Fibroblast of pulmonary artery (primary cell): ENCODE measurements around the gene CLDN34.

Experiments used
- DNase-seq: peaks from one replicate; pipeline ENCODE4 v3.0.0-alpha.2; 2010; ENCODE audit warnings: low read depth
- H3K4me3 ChIP-seq: replicated peaks from 2 replicates; pipeline ENCODE4 v1.5.1; 2011; ENCODE audit warnings: low read depth, mild to moderate bottlenecking, control low read depth, low read length, moderate library complexity
- TF ChIP-seq, protein P1 (sequence below): IDR thresholded peaks from 2 replicates; pipeline ENCODE4 v1.5.1; 2011; ENCODE audit warnings: mild to moderate bottlenecking, control low read depth, low read length, inconsistent platforms; ENCODE audit errors: missing control alignments

Gene CLDN34

DNA sequence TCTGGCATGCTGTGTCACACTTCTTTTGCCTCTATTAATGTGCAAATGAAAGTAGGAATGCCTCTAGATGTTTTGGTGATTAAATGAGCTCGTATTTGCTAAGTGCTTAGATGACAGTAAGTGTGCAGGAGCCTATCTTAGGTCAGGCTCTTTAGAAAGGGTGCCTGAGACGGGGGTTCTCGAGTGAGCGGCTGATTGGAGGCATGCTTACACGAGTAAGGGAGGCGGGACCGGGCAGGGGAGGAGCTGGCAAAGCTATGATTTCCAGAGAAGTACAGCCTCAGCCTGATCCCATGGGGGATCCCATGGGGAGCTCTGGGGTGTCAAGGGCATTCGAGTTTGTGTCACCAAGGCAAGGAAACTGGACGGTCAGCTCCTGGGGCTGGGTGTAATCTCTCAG, 44.8 kb downstream of the CLDN34 start:
- no peak overlapping the region for H3K4me3 ChIP-seq
- TF ChIP-seq, protein P1, sequence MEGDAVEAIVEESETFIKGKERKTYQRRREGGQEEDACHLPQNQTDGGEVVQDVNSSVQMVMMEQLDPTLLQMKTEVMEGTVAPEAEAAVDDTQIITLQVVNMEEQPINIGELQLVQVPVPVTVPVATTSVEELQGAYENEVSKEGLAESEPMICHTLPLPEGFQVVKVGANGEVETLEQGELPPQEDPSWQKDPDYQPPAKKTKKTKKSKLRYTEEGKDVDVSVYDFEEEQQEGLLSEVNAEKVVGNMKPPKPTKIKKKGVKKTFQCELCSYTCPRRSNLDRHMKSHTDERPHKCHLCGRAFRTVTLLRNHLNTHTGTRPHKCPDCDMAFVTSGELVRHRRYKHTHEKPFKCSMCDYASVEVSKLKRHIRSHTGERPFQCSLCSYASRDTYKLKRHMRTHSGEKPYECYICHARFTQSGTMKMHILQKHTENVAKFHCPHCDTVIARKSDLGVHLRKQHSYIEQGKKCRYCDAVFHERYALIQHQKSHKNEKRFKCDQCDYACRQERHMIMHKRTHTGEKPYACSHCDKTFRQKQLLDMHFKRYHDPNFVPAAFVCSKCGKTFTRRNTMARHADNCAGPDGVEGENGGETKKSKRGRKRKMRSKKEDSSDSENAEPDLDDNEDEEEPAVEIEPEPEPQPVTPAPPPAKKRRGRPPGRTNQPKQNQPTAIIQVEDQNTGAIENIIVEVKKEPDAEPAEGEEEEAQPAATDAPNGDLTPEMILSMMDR = no peak
- no peak for DNase-seq

DNA sequence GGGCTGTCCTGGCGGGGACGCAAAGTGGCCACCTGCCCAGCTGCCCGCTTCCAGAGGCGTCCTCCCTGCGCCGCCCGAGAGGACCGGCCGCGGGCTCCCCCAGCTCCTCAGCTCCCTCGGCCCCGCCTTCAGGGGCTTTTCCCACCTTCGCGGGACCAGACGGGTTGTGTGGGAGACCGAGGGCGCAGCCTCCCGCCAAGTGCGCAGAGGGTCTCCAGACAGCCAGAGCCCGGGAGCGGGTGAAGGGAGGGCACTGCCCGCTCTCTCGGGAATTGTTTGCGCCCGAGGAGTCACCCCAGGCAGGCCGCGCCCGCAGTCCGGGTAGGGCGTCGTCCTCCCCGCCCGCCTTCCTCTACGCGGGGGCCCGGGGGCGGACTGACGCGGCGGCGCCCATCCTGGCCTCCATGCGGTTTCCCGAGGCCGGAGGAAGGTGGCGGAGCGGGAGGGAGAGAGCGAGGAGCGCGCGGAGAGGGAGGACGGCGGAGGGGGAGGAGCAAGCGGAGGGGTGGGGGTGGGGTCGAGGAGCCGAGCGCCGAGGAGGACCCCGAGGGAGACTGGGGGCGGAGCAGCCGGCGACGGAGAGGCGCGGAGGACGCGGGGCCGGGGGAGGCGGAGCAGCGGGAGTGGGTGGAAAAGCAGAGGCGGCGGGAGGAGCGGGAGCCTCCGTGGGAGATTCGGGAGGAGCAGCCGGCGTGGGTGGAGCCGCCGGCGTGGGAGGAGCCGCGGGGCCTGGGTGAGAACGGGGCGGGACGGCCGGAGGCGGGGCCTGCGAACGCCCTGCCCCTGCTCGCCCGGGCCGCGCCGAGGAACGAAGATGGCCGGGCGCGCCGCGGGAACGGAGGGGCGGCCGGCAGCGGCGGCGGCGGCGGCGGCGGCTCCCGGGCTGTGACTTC, 47.5 kb downstream of the CLDN34 start:
- peak; percentile 92 for DNase-seq
- peak overlapping the region; percentile 54 for H3K4me3 ChIP-seq
- TF ChIP-seq, protein P1 = no peak

DNA sequence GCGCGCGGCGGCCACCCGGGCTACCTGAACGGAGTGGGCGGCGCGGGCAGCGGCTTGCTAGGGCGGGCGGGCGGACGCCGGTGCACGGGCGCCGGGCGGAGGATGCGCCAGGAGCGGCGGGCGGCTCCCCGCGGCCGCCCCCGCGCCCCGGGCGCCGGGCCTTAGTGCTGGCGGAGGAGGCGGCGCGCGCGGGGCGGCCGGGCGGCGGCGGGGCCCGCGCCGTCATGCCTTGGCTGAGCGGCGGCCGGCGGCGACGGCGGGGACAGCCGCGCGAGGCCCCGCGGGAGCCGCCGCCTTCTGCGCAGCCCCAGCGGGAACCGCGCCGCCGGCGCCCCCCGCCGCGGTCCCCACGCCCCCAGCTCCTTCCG, 48.2 kb downstream of the CLDN34 start:
- peak overlapping the region; percentile 63 for H3K4me3 ChIP-seq

DNA sequence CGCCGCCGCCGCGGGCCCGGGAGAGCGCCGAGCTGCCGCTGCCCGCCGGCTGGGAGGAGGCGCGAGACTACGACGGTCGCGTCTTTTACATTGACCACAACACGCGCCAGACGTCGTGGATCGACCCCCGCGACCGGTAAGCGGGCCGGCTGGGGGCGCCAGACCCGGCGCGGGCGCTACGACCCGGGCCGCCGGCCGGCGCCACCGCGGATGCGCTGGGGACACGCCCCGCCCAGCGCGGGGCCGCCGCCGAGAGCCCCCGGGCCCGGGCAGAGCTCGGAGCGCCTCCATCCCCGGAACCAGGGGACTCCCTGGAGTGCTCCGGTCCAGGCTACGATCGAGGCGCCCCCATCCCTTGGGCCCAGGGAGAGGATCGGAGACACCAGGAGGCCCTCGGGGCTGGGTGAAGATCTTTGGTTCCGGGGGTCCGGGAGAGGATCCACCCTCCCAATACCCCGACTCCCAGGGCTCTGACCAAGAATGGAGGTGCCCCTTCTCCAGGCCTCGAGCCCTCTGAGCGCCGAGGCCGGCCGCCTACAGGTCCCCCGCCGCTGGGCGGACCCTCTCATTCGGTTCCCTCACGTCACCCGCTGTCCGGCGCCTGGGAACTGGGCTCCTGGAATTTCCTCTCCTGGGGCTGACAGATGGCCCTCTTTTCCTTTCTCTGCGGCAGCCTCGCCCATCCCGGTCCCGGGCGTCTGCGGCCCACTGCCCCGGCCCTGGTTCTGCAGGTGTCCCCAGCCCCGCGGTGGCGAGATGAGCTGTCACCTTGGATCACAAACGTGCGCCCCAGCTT, 48.8 kb downstream of the CLDN34 start:
- DNase-seq = peak; percentile 57
- TF ChIP-seq, protein P1 = no peak
- peak overlapping the region; percentile 63 for H3K4me3 ChIP-seq

More for the DNA sequence above, 48.2 kb downstream of the CLDN34 start:
- DNase-seq = no peak
- TF ChIP-seq, protein P1 = no peak

DNA sequence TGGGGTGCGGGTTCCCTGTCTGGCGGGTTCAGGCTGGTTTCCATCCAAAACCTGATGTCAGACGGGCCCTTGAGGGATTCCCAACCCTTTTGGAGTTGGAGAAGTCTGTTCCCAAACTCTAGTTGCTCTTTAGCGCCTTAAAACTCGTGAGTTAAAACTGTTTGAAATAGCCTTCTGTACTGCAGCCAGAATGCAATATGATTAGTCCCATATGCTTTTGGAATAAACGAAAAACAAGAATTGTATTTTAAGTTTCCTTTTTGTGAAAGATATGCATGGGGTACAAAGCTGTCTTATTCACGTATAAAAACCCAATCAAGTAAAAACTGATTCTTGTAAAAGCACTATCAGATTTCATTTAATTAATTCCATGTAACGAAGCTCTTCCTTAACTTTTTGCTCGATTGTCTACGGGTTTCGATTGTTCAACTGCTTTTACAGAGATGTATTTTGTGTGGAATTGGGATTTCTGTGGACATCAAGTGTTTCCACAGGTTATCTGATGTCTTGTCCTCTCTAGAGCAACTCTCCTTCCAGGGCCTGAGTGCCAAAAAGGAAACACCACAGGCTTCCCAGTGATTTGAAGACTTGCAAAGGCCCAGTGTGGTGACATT, 49.5 kb downstream of the CLDN34 start:
- TF ChIP-seq, protein P1 = no peak
- DNase-seq = no peak
- peak overlapping the region; percentile 63 for H3K4me3 ChIP-seq

DNA sequence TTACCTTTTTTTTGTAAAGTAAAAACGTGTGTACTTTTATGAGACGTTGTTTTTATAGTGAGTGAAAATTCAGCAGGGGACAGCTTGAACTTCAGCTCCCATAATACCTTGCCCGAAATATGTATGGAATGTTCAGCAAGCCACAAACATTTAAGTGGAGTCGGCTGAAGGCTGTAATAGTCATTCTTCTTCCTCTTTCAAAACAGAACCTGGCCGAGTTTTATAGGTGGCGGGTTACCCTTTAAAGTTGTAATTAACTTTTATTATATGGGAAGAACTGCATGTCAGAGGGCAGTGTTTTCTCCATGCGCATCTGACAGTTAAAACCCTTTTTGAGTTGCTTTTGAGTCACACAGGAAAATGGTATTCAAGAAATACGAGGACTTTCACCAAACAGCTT, 50.7 kb downstream of the CLDN34 start:
- peak overlapping the region; percentile 63 for H3K4me3 ChIP-seq
- TF ChIP-seq, protein P1 = no peak
- peak; percentile 75 for DNase-seq
